WTC11 (cell line): ENCODE results near the gene RHBDL1. TPM values are rescaled to one million over a fixed set of nuclear protein-coding genes. Genes with fewer than 3 reads are reported as not detected.

Experiments used
- ATAC-seq: fragments of 200-7000 bp; cut with Tn5 transposase; 2 replicates; pipeline ENCODE4 v1.10.0; 2021; ENCODE audit warnings: mild to moderate bottlenecking, moderate library complexity
- CTCF ChIA-PET: fragments of 300-600 bp; sonication (Branson Sonifier 250); formaldehyde crosslinking; loops from one replicate; lab custom pipeline; 2021; ENCODE audit warnings: antibody characterized with exemption; lab: Charles Lee
- POLR2A ChIA-PET: fragments of 350-600 bp; sonication (Branson Sonifier 250); formaldehyde crosslinking; loops from one replicate; lab custom pipeline; 2021; ENCODE audit warnings: antibody characterized with exemption; lab: Charles Lee
- DNase-seq: peaks from one replicate; pipeline ENCODE4 v3.0.0; 2021; ENCODE audit warnings: low spot score
- H3K27ac Mint-ChIP-seq: 2 replicates; pipeline ENCODE4 v1.8.0; 2021; ENCODE audit warnings: mixed read lengths
- H3K27me3 Mint-ChIP-seq: 2 replicates; pipeline ENCODE4 v1.8.0; 2021; ENCODE audit warnings: low read depth, mild to moderate bottlenecking, moderate library complexity, mixed read lengths
- H3K36me3 Mint-ChIP-seq: 2 replicates; pipeline ENCODE4 v1.8.0; 2021; ENCODE audit warnings: mixed read lengths
- H3K4me1 Mint-ChIP-seq: 2 replicates; pipeline ENCODE4 v1.8.0; 2022; ENCODE audit warnings: mixed read lengths
- H3K4me3 Mint-ChIP-seq: 2 replicates; pipeline ENCODE4 v1.8.0; 2021; ENCODE audit warnings: mild to moderate bottlenecking, moderate library complexity, mixed read lengths
- H3K9me3 Mint-ChIP-seq: 2 replicates; pipeline ENCODE4 v1.8.0; 2021; ENCODE audit warnings: mixed read lengths
- ATF1 ChIP-seq: sonication (generic); formaldehyde crosslinking; IDR thresholded peaks from 2 replicates; pipeline ENCODE4 v1.8.1; 2023; ENCODE audit warnings: mild to moderate bottlenecking, moderate library complexity, missing genetic modification reagents
- CBFB ChIP-seq: sonication (generic); formaldehyde crosslinking; IDR thresholded peaks from 2 replicates; pipeline ENCODE4 v1.8.1; 2022; ENCODE audit warnings: mild to moderate bottlenecking, low read depth, missing genetic modification reagents
- FOXK1 ChIP-seq: sonication (generic); formaldehyde crosslinking; IDR thresholded peaks from 2 replicates; pipeline ENCODE4 v1.8.0; 2022; ENCODE audit warnings: mild to moderate bottlenecking, moderate library complexity, missing genetic modification reagents
- HMGA2 ChIP-seq: fragments of 250-450 bp; sonication (Bioruptor Pico); IDR thresholded peaks from 2 replicates; pipeline ENCODE4 v1.4.0; 2021; ENCODE audit warnings: mild to moderate bottlenecking, moderate library complexity
- IRF2 ChIP-seq: sonication (generic); formaldehyde crosslinking; IDR thresholded peaks from 2 replicates; pipeline ENCODE4 v1.8.0; 2022; ENCODE audit warnings: low read depth, missing genetic modification reagents, borderline replicate concordance
- JUN ChIP-seq: sonication (generic); formaldehyde crosslinking; IDR thresholded peaks from 2 replicates; pipeline ENCODE4 v1.8.0; 2023; ENCODE audit warnings: mild to moderate bottlenecking, missing genetic modification reagents
- MXD4 ChIP-seq: fragments of 250-450 bp; sonication (Bioruptor Pico); IDR thresholded peaks from 2 replicates; pipeline ENCODE4 v1.8.0; 2021; ENCODE audit warnings: mild to moderate bottlenecking, moderate library complexity, borderline replicate concordance
- NFE2L1 ChIP-seq: sonication (generic); formaldehyde crosslinking; IDR thresholded peaks from 2 replicates; pipeline ENCODE4 v1.8.1; 2023; ENCODE audit warnings: missing genetic modification reagents
- NFYB ChIP-seq: sonication (generic); formaldehyde crosslinking; conservative IDR thresholded peaks from 2 replicates; pipeline ENCODE4 v1.8.0; 2022; ENCODE audit warnings: low read depth, missing genetic modification reagents
- NR1H2 ChIP-seq: sonication (generic); formaldehyde crosslinking; IDR thresholded peaks from 2 replicates; pipeline ENCODE4 v1.9.0; 2021; ENCODE audit warnings: mild to moderate bottlenecking, moderate library complexity, missing genetic modification reagents
- PRRX2 ChIP-seq: fragments of 250-450 bp; sonication (Bioruptor Pico); IDR thresholded peaks from 2 replicates; pipeline ENCODE4 v1.8.0; 2021; ENCODE audit warnings: mild to moderate bottlenecking
- SMAD4 ChIP-seq: sonication (generic); formaldehyde crosslinking; IDR thresholded peaks from 2 replicates; pipeline ENCODE4 v1.8.0; 2022; ENCODE audit warnings: mild to moderate bottlenecking, missing genetic modification reagents
- TCF7 ChIP-seq: sonication (generic); formaldehyde crosslinking; IDR thresholded peaks from 2 replicates; pipeline ENCODE4 v1.8.0; 2022; ENCODE audit warnings: mild to moderate bottlenecking, low read depth, missing genetic modification reagents, moderate library complexity
- total RNA-seq: library from RNA; stranded (reverse); gene quantifications from 3 replicates; pipeline ENCODE4 v1.2.3, GENCODE V29; 2021
- TF ChIP-seq, protein P1 (sequence below): sonication (generic); formaldehyde crosslinking; conservative IDR thresholded peaks from 2 replicates; pipeline ENCODE4 v1.8.1; 2023; ENCODE audit warnings: mild to moderate bottlenecking, low read depth, missing genetic modification reagents, moderate library complexity
- TF ChIP-seq, protein P2 (sequence below): fragments of 250-450 bp; sonication (Bioruptor Pico); IDR thresholded peaks from 2 replicates; pipeline ENCODE4 v1.9.0; 2021; ENCODE audit warnings: mild to moderate bottlenecking, borderline replicate concordance
- TF ChIP-seq, protein P3 (sequence below): sonication (generic); formaldehyde crosslinking; IDR thresholded peaks from 2 replicates; pipeline ENCODE4 v1.8.1; 2022; ENCODE audit warnings: missing genetic modification reagents, borderline replicate concordance
- TF ChIP-seq, protein P4 (sequence below): sonication (generic); formaldehyde crosslinking; IDR thresholded peaks from 2 replicates; pipeline ENCODE4 v1.8.1; 2022; ENCODE audit warnings: mild to moderate bottlenecking, moderate library complexity, missing genetic modification reagents
- TF ChIP-seq, protein P5 (sequence below): sonication (generic); formaldehyde crosslinking; IDR thresholded peaks from 2 replicates; pipeline ENCODE4 v1.8.0; 2023; ENCODE audit warnings: mild to moderate bottlenecking, missing genetic modification reagents
- TF ChIP-seq, protein P6 (sequence below): sonication (generic); formaldehyde crosslinking; IDR thresholded peaks from 2 replicates; pipeline ENCODE4 v1.8.0; 2022; ENCODE audit warnings: mild to moderate bottlenecking, missing genetic modification reagents

The RHBDL1 gene
- total RNA-seq, 1 experiment from 2014 or later = 8.2 TPM

DNA sequence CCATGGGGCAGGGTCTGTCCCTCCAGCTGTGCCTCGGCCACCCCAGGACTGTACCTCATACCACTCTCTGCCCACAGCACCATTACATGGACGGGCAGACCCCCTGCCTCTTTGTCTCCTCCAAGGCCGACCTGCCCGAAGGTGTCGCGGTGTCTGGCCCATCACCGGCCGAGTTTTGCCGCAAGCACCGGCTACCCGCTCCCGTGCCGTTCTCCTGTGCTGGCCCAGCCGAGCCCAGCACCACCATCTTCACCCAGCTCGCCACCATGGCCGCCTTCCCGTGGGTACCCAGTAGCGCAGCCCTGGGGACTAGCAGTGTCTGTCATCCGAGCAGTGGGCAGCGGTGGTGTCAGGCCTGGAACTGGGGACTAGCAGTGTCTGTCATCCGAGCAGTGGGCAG is 2.6 kb upstream of the RHBDL1 start:
- Mint-ChIP-seq H3K27me3 (no peaks in the 10 kb centered on the region), H3K9me3 (no peaks in the 10 kb centered on the region), H3K4me3 (no peak overlapping the region), H3K27ac (no peak overlapping the region), H3K36me3 (peaks cover 11% of the 10 kb centered on the region), H3K4me1 (peaks cover 12% of the 10 kb centered on the region)
- CTCF ChIA-PET = no interaction called here
- no peak for DNase-seq
- POLR2A ChIA-PET = no interaction called here
- no peak for ATAC-seq
- TF ChIP-seq PRRX2 (CRISPR knock-in tag) (no peak), IRF2 (CRISPR knock-in tag) (no peak), JUN (no peak), CBFB (CRISPR knock-in tag) (no peak), FOXK1 (no peak)
- TF ChIP-seq, protein P1, sequence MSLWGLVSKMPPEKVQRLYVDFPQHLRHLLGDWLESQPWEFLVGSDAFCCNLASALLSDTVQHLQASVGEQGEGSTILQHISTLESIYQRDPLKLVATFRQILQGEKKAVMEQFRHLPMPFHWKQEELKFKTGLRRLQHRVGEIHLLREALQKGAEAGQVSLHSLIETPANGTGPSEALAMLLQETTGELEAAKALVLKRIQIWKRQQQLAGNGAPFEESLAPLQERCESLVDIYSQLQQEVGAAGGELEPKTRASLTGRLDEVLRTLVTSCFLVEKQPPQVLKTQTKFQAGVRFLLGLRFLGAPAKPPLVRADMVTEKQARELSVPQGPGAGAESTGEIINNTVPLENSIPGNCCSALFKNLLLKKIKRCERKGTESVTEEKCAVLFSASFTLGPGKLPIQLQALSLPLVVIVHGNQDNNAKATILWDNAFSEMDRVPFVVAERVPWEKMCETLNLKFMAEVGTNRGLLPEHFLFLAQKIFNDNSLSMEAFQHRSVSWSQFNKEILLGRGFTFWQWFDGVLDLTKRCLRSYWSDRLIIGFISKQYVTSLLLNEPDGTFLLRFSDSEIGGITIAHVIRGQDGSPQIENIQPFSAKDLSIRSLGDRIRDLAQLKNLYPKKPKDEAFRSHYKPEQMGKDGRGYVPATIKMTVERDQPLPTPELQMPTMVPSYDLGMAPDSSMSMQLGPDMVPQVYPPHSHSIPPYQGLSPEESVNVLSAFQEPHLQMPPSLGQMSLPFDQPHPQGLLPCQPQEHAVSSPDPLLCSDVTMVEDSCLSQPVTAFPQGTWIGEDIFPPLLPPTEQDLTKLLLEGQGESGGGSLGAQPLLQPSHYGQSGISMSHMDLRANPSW (CRISPR knock-in tag) = no peak
- TF ChIP-seq, protein P2, sequence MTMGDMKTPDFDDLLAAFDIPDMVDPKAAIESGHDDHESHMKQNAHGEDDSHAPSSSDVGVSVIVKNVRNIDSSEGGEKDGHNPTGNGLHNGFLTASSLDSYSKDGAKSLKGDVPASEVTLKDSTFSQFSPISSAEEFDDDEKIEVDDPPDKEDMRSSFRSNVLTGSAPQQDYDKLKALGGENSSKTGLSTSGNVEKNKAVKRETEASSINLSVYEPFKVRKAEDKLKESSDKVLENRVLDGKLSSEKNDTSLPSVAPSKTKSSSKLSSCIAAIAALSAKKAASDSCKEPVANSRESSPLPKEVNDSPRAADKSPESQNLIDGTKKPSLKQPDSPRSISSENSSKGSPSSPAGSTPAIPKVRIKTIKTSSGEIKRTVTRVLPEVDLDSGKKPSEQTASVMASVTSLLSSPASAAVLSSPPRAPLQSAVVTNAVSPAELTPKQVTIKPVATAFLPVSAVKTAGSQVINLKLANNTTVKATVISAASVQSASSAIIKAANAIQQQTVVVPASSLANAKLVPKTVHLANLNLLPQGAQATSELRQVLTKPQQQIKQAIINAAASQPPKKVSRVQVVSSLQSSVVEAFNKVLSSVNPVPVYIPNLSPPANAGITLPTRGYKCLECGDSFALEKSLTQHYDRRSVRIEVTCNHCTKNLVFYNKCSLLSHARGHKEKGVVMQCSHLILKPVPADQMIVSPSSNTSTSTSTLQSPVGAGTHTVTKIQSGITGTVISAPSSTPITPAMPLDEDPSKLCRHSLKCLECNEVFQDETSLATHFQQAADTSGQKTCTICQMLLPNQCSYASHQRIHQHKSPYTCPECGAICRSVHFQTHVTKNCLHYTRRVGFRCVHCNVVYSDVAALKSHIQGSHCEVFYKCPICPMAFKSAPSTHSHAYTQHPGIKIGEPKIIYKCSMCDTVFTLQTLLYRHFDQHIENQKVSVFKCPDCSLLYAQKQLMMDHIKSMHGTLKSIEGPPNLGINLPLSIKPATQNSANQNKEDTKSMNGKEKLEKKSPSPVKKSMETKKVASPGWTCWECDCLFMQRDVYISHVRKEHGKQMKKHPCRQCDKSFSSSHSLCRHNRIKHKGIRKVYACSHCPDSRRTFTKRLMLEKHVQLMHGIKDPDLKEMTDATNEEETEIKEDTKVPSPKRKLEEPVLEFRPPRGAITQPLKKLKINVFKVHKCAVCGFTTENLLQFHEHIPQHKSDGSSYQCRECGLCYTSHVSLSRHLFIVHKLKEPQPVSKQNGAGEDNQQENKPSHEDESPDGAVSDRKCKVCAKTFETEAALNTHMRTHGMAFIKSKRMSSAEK (CRISPR knock-in tag) = no peak

DNA sequence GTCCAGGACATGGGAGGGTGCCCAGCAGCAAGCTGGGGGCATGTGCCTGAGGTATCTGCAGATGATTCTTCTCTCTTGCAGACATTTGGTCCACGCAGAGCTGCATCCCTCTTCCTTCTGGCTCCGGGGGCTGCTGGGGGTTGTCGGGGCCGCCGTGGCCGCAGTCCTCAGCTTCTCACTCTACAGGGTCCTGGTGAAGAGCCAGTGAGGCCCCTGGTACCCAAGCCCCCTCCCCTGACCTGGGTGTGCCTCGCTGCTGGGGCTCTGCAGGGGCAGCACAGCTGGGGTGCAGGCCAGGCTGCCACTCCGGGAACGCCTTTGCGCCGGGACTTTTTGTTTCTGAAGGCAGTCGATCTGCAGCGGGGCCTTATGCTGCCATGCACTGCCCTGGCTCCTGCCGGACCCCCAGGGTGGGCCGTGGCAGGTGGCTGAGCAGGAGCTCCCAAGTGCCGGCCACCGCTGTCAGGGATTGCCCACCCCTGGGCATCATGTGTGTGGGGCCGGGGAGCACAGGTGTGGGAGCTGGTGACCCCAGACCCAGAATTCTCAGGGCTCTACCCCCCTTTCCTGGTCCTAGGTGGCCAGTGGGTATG is 2.0 kb upstream of the RHBDL1 start:
- TF ChIP-seq, protein P3, sequence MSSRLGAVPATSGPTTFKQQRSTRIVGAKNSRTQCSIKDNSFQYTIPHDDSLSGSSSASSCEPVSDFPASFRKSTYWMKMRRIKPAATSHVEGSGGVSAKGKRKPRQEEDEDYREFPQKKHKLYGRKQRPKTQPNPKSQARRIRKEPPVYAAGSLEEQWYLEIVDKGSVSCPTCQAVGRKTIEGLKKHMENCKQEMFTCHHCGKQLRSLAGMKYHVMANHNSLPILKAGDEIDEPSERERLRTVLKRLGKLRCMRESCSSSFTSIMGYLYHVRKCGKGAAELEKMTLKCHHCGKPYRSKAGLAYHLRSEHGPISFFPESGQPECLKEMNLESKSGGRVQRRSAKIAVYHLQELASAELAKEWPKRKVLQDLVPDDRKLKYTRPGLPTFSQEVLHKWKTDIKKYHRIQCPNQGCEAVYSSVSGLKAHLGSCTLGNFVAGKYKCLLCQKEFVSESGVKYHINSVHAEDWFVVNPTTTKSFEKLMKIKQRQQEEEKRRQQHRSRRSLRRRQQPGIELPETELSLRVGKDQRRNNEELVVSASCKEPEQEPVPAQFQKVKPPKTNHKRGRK (CRISPR knock-in tag) = no peak
- TF ChIP-seq, protein P4, sequence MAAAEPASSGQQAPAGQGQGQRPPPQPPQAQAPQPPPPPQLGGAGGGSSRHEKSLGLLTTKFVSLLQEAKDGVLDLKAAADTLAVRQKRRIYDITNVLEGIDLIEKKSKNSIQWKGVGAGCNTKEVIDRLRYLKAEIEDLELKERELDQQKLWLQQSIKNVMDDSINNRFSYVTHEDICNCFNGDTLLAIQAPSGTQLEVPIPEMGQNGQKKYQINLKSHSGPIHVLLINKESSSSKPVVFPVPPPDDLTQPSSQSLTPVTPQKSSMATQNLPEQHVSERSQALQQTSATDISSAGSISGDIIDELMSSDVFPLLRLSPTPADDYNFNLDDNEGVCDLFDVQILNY = no peak
- TF ChIP-seq TCF7 = no peak
- no peak for TF ChIP-seq SMAD4 (CRISPR knock-in tag)
- TF ChIP-seq NFYB = no peak
- TF ChIP-seq, protein P5, sequence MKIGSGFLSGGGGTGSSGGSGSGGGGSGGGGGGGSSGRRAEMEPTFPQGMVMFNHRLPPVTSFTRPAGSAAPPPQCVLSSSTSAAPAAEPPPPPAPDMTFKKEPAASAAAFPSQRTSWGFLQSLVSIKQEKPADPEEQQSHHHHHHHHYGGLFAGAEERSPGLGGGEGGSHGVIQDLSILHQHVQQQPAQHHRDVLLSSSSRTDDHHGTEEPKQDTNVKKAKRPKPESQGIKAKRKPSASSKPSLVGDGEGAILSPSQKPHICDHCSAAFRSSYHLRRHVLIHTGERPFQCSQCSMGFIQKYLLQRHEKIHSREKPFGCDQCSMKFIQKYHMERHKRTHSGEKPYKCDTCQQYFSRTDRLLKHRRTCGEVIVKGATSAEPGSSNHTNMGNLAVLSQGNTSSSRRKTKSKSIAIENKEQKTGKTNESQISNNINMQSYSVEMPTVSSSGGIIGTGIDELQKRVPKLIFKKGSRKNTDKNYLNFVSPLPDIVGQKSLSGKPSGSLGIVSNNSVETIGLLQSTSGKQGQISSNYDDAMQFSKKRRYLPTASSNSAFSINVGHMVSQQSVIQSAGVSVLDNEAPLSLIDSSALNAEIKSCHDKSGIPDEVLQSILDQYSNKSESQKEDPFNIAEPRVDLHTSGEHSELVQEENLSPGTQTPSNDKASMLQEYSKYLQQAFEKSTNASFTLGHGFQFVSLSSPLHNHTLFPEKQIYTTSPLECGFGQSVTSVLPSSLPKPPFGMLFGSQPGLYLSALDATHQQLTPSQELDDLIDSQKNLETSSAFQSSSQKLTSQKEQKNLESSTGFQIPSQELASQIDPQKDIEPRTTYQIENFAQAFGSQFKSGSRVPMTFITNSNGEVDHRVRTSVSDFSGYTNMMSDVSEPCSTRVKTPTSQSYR (CRISPR knock-in tag) = no peak
- TF ChIP-seq, protein P6, sequence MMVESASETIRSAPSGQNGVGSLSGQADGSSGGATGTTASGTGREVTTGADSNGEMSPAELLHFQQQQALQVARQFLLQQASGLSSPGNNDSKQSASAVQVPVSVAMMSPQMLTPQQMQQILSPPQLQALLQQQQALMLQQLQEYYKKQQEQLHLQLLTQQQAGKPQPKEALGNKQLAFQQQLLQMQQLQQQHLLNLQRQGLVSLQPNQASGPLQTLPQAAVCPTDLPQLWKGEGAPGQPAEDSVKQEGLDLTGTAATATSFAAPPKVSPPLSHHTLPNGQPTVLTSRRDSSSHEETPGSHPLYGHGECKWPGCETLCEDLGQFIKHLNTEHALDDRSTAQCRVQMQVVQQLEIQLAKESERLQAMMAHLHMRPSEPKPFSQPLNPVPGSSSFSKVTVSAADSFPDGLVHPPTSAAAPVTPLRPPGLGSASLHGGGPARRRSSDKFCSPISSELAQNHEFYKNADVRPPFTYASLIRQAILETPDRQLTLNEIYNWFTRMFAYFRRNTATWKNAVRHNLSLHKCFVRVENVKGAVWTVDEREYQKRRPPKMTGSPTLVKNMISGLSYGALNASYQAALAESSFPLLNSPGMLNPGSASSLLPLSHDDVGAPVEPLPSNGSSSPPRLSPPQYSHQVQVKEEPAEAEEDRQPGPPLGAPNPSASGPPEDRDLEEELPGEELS = no peak
- TF ChIP-seq NFE2L1 = no peak
- TF ChIP-seq ATF1 (CRISPR knock-in tag) = no peak
- no peak for TF ChIP-seq HMGA2
- no peak for TF ChIP-seq MXD4 (CRISPR knock-in tag)
- TF ChIP-seq NR1H2 = no peak
- no peak for ATAC-seq
- Mint-ChIP-seq H3K27me3 (no peaks in the 10 kb centered on the region), H3K27ac (no peak overlapping the region), H3K4me1 (peaks cover 12% of the 10 kb centered on the region), H3K36me3 (peaks cover 11% of the 10 kb centered on the region), H3K9me3 (no peaks in the 10 kb centered on the region), H3K4me3 (no peak overlapping the region)
- POLR2A ChIA-PET = no interaction called here
- CTCF ChIA-PET = interaction anchor here (0.5 to 0.6 kb wide), 2 partner anchors 19 to 289 kb away, joined by 3 to 5 read pairs; no protein-coding TSS in a partner anchor
- no peak for DNase-seq
